ENCODE measurements around the gene SPTSSB.
A peak's percentile ranks its signal among the peaks of the same experiment; 100 is the strongest.

SPTSSB gene

GRCh38 chr3:161336661-161337060 lies 34.7 kb downstream of the SPTSSB start:
- no peak for DNase-seq

- DNase-seq: no peak
These were observed 37.6 kb downstream of the SPTSSB start for GRCh38 chr3:161333696-161334095.

- DNase-seq: no peak
These were observed 38.5 kb downstream of the SPTSSB start for GRCh38 chr3:161332792-161333191.

- no peak for DNase-seq
These were observed 46.3 kb downstream of the SPTSSB start for GRCh38 chr3:161325059-161325458.

GRCh38 chr3:161323926-161324621 lies 47.2 kb downstream of the SPTSSB start:
- no peak for DNase-seq

DNA sequence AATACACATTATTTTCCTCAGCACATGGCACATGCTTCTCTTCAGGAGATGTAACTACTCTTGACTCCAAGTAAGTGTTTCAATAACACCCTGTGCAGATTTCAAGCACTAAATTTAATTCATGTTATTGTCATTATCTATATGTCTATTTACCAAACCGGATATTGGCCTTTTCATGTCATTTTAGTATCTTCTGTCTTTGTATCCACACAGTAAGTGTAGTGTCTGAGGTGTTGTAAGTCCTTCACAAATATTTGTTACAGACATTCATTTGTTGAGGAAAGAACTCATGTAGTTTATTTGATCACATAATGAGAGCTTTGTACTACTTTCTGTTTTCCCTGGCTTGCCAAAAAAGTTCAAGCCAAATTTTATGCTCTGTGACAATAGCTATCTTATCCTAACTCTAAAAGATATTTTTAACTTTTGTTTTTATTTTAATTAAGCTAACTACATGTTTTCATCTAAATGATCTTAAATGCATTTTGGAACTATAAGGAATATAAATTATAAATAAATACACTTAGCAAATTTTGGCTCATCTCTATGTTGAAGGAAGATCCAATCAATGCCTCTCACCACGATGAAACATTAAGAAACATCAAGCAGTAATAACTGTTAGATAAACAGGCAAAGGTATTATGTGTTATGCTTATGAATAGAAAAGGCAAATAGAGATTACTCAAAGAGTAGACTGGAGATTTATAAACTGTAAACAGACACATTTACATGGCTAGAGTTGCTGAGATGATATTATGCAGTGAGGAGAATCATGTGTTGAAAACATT lies 48.3 kb downstream of the SPTSSB start:
- DNase-seq: no peak

GRCh38 chr3:161320837-161321236 lies 50.5 kb downstream of the SPTSSB start:
- DNase-seq: no peak

- no peak for DNase-seq
These were observed 51.5 kb downstream of the SPTSSB start for GRCh38 chr3:161319867-161320266.

DNA sequence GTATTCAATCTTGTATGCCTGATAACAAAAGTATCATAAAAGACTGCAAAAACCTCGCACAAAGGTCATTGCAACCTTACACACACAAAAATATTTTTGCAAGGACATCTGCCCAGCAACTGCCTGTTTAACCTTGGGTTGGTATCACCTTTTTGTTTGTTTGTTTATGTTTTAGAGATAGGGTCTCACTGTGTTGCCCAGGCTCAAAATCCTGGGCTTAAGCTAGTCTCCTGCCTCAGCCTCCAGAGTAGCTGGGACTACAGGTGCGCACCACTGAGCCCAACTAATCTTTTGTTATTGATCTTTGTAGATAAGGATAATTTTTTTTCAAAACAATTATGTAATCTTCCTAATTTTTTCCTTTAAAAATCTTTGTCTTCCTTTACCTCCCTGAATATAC lies 54.2 kb downstream of the SPTSSB start:
- no peak for DNase-seq

DNA sequence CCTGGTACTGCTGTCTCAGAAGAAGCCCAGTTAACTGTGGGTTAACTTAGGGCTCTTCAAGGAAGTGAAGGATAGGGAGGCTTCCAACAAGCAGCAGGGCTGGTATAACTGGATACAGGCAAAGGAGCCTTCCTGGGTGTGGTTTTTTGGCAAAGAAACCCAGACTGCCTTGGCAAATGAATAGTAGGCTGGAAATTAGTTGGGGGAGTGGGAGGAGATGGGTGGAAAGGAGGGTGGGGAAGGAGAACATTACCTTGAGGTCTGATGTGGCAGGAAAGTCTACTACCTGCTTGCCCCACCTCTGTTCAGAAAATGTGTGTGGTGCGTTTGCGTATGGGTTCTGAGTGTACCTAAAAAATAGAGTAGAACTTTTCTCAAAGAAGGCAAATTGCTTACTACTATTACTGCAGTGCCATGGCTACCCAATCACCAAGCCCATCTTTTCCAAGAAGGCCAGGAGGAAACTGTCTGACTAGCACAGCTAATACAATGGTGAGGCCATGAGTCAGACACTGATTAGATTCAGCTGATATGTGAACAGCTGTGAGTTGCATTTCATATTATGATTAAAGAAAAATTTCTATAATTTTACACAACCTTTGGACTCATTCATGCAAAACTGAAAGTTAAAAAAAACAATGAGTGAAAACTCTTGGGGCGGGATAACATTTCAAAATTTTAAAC lies 55.2 kb downstream of the SPTSSB start:
- no peak for DNase-seq

DNA sequence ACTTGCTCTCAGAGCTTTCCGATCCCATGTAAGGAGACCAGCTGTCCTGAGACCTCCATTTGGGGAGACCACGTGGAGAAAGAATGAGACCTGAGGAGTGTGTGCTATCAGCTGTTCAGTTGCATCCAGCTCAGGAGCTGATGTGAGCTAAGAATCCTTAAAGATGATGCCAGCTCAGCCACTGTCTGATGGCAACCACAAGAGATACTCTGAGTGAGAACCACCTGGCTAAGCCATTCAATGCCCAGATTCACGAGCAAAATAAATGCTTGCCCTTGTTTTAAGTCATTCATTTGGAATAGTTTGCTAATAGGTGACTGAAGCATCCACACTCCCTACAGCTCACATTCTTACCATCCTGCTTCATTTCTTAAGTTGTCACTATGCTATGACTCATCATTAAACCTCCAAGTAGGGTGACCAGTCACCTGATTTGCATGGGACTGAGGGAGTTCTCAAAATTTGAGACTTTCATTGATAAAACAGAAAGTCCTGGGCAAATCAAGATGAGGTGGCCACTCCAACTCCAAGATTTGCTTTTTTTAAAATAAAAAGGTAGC lies 56.4 kb downstream of the SPTSSB start:
- no peak for DNase-seq

GRCh38 chr3:161310649-161311423 lies 60.5 kb downstream of the SPTSSB start:
- peak; percentile 23 for DNase-seq

GRCh38 chr3:161305095-161305991 lies 66.0 kb downstream of the SPTSSB start:
- no peak for DNase-seq

DNA sequence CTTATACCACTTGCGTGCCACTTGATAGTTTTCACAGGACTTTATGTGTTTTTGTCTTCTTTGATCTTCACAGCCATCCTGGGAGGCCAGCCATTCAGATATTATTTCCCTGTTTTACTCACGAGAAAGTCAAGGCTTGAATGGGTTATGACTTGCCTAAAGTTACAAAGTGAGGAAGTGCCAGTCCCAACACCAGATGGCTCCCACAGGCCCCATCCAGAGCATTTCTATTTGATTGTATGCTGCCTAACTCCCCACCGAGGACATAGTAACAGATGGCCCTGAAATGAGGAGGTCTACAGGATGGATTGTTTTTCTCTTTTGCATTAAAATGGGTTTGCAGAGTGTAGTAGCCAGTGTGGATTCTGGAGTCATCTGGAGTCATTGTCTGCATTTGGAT lies 74.5 kb downstream of the SPTSSB start:
- no peak for DNase-seq

GRCh38 chr3:161295325-161295724 lies 76.0 kb downstream of the SPTSSB start:
- no peak for DNase-seq

Measured in activated T-cell treated with anti-CD3 and anti-CD28 coated beads, Interleukin-2, amount 50 U/mL, for 1 hour (primary cell).